CD4-positive, alpha-beta T cell (primary cell): Measurements from ENCODE around the gene MRPL1. TPM values are rescaled to one million over a fixed set of nuclear protein-coding genes. Genes with fewer than 3 reads are reported as not detected.
A peak's percentile ranks its signal among the peaks of the same experiment; 100 is the strongest.

Experiments
- ATAC-seq: fragments of 200-7000 bp; cut with Tn5 transposase; one replicate; pipeline ENCODE4 v1.10.0; 2022; ENCODE audit warnings: mild to moderate bottlenecking; ENCODE audit not compliant: poor library complexity
- CTCF ChIA-PET: fragments of 350-600 bp; sonication (Branson Sonifier 250); formaldehyde crosslinking; loops from one replicate; lab custom pipeline; 2021; ENCODE audit warnings: antibody characterized with exemption, inconsistent platforms; lab: Charles Lee
- POLR2A ChIA-PET: fragments of 350-600 bp; sonication (Branson Sonifier 250); formaldehyde crosslinking; loops from one replicate; lab custom pipeline; 2021; ENCODE audit warnings: antibody characterized with exemption, inconsistent platforms; lab: Charles Lee
- DNase-seq, 14 experiments: peaks; one replicate each; pipeline ENCODE4 v3.0.0-alpha.2; 2013 to 2020; ENCODE audit warnings: mixed read lengths in 2 of 14
- H3K27ac ChIP-seq, 2 donors: one replicate each; pipeline versions ENCODE4 v1.5.1 to v1.7.0; 2013; ENCODE audit warnings: low read length in 2 of 2, low read depth in 1 of 2, mild to moderate bottlenecking in 1 of 2
- H3K27me3 ChIP-seq, 2 experiments: 1 replicate in 1 of 2; 2 replicates in 1 of 2; pipeline versions ENCODE4 v1.6.1 to v1.7.0; 2013; ENCODE audit warnings: low read length in 2 of 2, control low read depth in 1 of 2, mild to moderate bottlenecking in 1 of 2, moderate library complexity in 1 of 2; ENCODE audit not compliant: insufficient read depth in 2 of 2, control insufficient read depth in 1 of 2
- H3K36me3 ChIP-seq: one replicate; pipeline ENCODE4 v1.6.1; 2013; ENCODE audit warnings: low read length, control low read depth; ENCODE audit not compliant: insufficient read depth
- H3K4me1 ChIP-seq: one replicate; pipeline ENCODE4 v1.6.1; 2013; ENCODE audit warnings: low read length, control low read depth; ENCODE audit not compliant: insufficient read depth
- H3K4me3 ChIP-seq: one replicate; pipeline ENCODE4 v1.5.1; 2013; ENCODE audit warnings: mild to moderate bottlenecking, low read length, moderate library complexity
- H3K9me3 ChIP-seq, 2 experiments: 1 replicate in 1 of 2; 2 replicates in 1 of 2; pipeline versions ENCODE4 v1.6.1 to v1.7.0; 2013; ENCODE audit warnings: low read length in 2 of 2, mild to moderate bottlenecking in 2 of 2, control low read depth in 1 of 2, moderate library complexity in 1 of 2; ENCODE audit not compliant: control insufficient read depth in 1 of 2, insufficient read depth in 1 of 2
- H3K27ac Mint-ChIP-seq: one replicate; pipeline ENCODE4 v1.8.0; 2020; ENCODE audit warnings: mixed read lengths
- H3K27me3 Mint-ChIP-seq: one replicate; pipeline ENCODE4 v1.8.0; 2021; ENCODE audit warnings: mixed read lengths
- H3K36me3 Mint-ChIP-seq: one replicate; pipeline ENCODE4 v1.8.0; 2021; ENCODE audit warnings: low read depth, mixed read lengths
- H3K4me1 Mint-ChIP-seq: one replicate; pipeline ENCODE4 v1.8.0; 2021; ENCODE audit warnings: low read depth, mixed read lengths
- H3K4me3 Mint-ChIP-seq: one replicate; pipeline ENCODE4 v1.8.0; 2020; ENCODE audit warnings: mild to moderate bottlenecking, mixed read lengths
- H3K9me3 Mint-ChIP-seq: one replicate; pipeline ENCODE4 v1.8.0; 2020; ENCODE audit warnings: mixed read lengths
- intact Hi-C, 2 experiments: fragments of 100-400 bp; cut with DNase I in 1 of 2; cut with micrococcal nuclease in 1 of 2; formaldehyde crosslinking; loops; one replicate each; pipeline versions ENCODE4 v1.15.1 to v1.9.0; 2023 to 2025; cut with DNase I, micrococcal nuclease
- total RNA-seq, 174 experiments: library from RNA in 2 of 174; stranded (reverse) in 2 of 174; gene quantifications; one replicate each; pipeline ENCODE4 v1.2.3 and lab custom pipeline; 2021 to 2026
- TF ChIP-seq, protein P1 (sequence below): fragments of 200-600 bp; IDR thresholded peaks from one replicate; pipeline ENCODE4 v1.8.0; 2022; ENCODE audit warnings: antibody characterized with exemption, mild to moderate bottlenecking

Gene MRPL1
- total RNA-seq, 2 experiments from 2014 or later, result 14.8 to 17.5 TPM

DNA sequence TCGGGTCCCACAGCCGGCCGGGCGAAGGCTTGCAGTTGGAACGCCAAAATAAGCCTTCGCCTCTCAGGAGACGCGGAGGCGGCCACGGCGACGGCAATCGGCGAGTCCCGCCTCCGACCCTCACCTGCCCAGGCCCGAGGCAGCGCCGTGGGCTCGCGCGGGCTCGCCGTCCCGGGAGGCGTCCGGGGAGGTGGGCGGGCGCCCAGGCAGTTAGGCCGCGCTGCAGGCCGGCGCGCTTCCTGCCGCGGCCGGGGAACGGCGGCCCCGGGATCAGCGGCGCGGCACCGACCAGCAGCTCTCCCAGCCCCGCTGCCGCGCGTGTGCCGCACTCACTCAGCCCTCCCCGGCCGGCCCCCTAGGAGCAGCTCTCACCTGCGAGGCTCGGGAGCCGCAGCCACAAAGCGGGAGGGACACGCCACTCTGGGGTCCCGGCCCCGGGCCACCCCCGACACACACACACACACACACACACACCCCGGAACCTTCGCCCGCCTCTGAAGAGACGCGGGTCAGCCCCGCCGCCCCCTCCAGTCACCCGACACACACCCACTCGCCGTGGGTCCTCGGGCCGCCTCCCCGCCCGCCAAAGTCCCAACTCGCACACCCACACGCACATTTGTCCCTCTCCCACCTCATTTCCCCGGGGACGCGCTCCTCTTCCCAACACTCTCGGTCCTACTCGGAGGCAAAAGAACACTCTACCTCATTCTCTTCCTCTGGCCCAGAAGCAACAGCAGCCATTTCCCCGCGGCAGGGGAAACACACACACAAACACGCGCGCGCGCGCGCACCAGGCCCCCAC lies 43.8 kb upstream of the MRPL1 start, which contains the start of gene CNOT6L:
CNOT6L (minus strand) TSS at position 767 of the 802 bp plus-strand sequence; CDS start at position 707, 60 bp downstream.
- Mint-ChIP-seq H3K4me1 (peaks cover 79% of the 10 kb centered on the region), H3K9me3 (no peaks in the 10 kb centered on the region), H3K36me3 (peaks cover 48% of the 10 kb centered on the region), H3K27ac (peak within 1 kb of the TSS; percentile 96), H3K27me3 (peaks cover 4% of the 10 kb centered on the region), H3K4me3 (peak within 1 kb of the TSS; percentile 100)
- POLR2A ChIA-PET, result interaction anchor here (1.2 to 16.4 kb wide), 10 partner anchors 8 to 103 kb away, joined by 3 to 1450 read pairs (median 20); partner anchors contain the start of gene MRPL1
- intact Hi-C loops, result loop anchor here (2.0 to 5.0 kb wide), 3 partner anchors 16 to 57 kb away; no protein-coding TSS in a partner anchor
- H3K4me1 ChIP-seq, result peaks cover 37% of the 10 kb centered on the region
- no peaks in the 10 kb centered on the region for H3K27me3 ChIP-seq
- TF ChIP-seq, protein P1, sequence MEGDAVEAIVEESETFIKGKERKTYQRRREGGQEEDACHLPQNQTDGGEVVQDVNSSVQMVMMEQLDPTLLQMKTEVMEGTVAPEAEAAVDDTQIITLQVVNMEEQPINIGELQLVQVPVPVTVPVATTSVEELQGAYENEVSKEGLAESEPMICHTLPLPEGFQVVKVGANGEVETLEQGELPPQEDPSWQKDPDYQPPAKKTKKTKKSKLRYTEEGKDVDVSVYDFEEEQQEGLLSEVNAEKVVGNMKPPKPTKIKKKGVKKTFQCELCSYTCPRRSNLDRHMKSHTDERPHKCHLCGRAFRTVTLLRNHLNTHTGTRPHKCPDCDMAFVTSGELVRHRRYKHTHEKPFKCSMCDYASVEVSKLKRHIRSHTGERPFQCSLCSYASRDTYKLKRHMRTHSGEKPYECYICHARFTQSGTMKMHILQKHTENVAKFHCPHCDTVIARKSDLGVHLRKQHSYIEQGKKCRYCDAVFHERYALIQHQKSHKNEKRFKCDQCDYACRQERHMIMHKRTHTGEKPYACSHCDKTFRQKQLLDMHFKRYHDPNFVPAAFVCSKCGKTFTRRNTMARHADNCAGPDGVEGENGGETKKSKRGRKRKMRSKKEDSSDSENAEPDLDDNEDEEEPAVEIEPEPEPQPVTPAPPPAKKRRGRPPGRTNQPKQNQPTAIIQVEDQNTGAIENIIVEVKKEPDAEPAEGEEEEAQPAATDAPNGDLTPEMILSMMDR, result no peak
- H3K4me3 ChIP-seq, result peak within 1 kb of the TSS; percentile 89
- H3K9me3 ChIP-seq, result no peaks in the 10 kb centered on the region
- DNase-seq (peak; percentile 26 to 96 (median 84)), ATAC-seq (peak; percentile 2)
- CTCF ChIA-PET, result interaction anchor here (2.3 to 3.0 kb wide), 3 partner anchors 11 to 44 kb away, joined by 5 to 34 read pairs (median 11); partner anchors contain the start of gene MRPL1
- peak within 1 kb of the TSS; percentile 95 to 98 for H3K27ac ChIP-seq
- H3K36me3 ChIP-seq, result peaks cover 3% of the 10 kb centered on the region

DNA sequence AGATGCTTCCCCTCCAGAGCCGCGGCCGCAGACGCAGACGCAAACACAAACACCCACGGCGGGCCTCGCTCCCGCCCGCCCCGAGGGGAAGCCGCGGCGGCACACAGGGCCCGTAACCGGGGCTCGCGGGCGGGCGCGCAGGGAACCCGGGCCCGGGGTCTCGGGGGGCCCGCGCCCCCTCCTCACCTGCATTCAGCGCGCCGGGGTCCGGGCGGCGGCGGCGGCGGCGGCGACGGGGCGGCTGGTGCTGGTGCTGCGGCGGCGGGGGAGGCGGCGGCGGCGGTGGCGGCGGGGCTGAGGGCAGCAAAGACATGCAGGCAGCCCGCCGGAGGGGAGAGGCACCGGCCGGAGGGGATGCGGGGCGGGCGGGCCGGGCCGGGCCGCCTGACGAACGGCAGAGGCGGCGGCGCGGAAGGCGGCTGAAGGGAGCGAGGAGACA lies 43.2 kb upstream of the MRPL1 start:
- Mint-ChIP-seq H3K4me1 (peaks cover 73% of the 10 kb centered on the region), H3K27me3 (peaks cover 4% of the 10 kb centered on the region), H3K27ac (peak overlapping the region; percentile 96), H3K4me3 (peak overlapping the region; percentile 99), H3K36me3 (peaks cover 45% of the 10 kb centered on the region), H3K9me3 (no peaks in the 10 kb centered on the region)
- Histone ChIP-seq H3K4me1 (peaks cover 43% of the 10 kb centered on the region), H3K9me3 (no peaks in the 10 kb centered on the region), H3K36me3 (peaks cover 3% of the 10 kb centered on the region), H3K4me3 (peak overlapping the region; percentile 89), H3K27ac (peak overlapping the region; percentile 95 to 98), H3K27me3 (no peaks in the 10 kb centered on the region)
- peak; percentile 33 for ATAC-seq
- TF ChIP-seq, protein P1, result no peak
- ChIA-PET POLR2A (interaction anchor here (0.5 to 16.4 kb wide), 27 partner anchors 9 to 1672 kb away, joined by 3 to 1450 read pairs (median 5); partner anchors contain the start of genes CCNI and MRPL1), CTCF (interaction anchor here (1.4 to 3.0 kb wide), 5 partner anchors 34 to 43 kb away, joined by 7 to 34 read pairs (median 11); partner anchors contain the start of gene MRPL1)
- intact Hi-C loops, result loop anchor here (2.0 to 5.0 kb wide), 3 partner anchors 17 to 57 kb away; no protein-coding TSS in a partner anchor
- peak in 5 of 14 experiments; percentile 84 to 94 (median 88) for DNase-seq
